CD4-positive, alpha-beta T cell treated with Interleukin-15 for 1 hour (primary cell): ENCODE results near the gene JPH2.
A peak's percentile ranks its signal among the peaks of the same experiment; 100 is the strongest.

ENCODE experiments used
- DNase-seq: peaks from one replicate; pipeline ENCODE4 v3.0.0-alpha.2; 2020

JPH2 gene

DNA sequence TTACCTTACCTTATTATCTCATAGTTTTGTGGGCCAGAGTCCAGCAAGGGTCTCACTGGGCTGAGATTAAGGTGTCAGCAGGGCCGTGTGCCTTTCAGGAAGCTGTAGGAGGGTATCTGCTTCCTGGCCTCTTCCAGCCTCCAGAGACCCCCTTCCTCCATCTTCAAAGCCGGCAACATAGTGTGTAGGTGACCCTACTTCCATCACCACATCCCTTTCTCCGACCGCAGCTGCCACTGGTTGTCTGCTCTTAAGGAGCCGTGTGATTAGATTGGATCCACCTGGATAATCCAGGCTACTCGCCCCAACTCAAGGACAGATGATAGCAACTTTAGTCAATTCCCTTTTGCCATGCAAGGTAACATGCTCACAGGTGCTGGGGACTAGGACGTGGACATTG lies 91.2 kb downstream of the JPH2 start:
- no peak for DNase-seq

DNA sequence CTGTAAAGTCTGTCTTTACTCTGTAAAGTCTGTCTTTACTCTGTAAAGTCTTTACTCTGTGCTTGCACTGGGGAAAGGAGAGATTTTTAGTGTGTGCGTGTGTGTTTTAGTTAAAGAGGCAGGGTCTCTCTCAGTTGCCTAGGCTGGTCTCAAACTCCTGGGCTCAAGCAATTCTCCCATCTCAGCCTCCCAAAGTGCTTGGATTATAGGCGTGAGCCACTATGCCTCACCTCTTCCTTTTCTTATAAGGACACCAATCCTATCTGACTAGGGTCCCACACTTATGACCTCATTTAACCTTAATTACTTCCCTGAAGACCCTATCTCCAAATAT lies 93.8 kb downstream of the JPH2 start:
- DNase-seq = no peak

DNA sequence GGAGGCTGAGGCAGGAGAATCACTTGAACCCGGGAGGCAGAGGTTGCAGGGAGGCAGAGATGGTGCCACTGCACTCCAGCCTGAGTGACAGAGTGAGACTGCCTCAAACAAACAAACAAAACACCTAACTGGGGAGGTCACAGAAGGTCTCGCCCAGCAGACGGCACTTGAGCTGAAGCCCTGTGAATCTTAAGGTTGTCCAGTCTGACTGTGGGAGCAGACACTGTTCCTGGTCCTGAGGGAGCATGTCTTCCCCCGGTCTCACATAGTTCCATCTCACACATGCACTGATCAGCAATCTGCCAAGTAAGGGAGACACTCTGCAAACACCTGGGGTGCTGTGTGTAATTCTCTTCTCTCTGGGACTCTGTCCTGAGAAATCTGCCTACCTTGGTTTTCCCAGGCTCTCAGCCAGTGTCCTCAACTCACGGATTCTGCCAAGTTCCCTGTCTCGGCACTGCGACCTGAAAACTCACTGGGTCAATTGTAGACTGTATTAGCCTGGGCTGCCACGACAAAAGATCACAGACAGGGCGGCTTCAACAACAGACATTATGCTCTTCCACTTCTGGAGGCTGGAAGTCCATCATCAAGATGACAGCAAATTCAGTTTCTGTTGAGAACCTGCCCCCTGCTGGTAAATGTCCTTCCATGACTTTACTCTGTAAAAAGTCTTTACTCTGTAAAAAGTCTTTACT lies 94.3 kb downstream of the JPH2 start:
- DNase-seq = no peak

DNA sequence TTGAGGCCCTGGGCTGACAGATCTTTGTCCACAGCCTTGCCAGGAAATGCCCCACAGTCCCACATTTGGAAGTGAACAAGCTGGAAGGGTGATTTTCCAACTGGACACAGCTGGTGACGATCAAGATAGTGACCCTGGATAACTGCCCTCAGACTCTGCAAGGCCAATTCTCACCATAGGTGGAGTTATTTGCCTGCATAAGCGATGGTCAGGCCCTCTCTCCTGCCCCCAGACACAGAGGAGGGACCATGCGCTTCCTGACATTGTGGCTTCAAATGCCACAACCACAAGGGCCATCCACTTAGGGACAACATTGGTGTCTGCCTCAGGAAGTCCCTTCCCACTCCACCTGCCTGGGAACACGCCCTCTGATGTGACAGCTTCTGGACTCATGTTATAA lies 96.0 kb downstream of the JPH2 start:
- no peak for DNase-seq

DNA sequence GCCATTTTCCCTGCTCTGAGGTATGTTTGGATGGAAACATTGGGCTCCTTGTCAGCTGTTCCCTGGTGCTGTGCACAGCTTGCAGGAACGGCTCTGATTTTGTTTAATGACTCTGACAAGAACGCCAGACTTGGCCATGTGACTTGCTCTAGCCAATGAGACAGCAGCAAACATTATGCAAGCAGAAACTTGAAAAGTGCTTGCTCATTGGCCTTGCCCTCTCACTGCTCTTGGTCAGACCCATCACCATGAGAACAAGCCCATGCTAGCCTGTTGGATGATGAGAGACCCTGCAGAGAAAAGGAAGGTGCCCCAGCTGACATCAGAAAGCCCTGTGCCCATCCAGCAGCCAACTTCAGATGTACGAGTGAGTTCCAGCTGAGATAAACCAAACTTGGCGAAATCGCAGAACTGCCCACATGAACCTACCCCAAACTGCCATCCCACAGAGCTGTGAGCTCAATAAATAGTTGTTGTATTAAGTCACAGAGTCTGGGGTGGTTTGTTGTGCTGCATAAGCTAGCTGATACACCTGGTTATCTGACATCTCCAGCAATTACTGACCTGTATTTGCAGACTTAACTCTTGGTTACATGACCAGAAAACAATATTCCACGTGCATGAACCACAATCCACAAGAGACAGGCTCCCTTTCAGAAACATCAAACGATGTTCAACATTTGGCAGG lies 96.9 kb downstream of the JPH2 start:
- peak; percentile 40 for DNase-seq

DNA sequence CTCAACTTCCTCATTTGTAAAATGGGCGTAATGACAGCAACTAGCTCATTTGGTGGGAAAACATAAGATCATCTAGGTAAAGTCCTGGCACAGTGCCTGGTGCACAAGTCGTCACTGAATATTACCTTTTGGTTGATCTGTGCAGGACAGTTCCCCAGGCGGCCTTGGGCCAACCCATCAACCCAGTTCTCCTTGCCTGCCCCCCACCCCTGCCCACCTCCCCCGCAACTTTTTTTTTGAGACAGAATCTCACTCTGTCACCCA lies 99.2 kb downstream of the JPH2 start:
- DNase-seq = no peak

DNA sequence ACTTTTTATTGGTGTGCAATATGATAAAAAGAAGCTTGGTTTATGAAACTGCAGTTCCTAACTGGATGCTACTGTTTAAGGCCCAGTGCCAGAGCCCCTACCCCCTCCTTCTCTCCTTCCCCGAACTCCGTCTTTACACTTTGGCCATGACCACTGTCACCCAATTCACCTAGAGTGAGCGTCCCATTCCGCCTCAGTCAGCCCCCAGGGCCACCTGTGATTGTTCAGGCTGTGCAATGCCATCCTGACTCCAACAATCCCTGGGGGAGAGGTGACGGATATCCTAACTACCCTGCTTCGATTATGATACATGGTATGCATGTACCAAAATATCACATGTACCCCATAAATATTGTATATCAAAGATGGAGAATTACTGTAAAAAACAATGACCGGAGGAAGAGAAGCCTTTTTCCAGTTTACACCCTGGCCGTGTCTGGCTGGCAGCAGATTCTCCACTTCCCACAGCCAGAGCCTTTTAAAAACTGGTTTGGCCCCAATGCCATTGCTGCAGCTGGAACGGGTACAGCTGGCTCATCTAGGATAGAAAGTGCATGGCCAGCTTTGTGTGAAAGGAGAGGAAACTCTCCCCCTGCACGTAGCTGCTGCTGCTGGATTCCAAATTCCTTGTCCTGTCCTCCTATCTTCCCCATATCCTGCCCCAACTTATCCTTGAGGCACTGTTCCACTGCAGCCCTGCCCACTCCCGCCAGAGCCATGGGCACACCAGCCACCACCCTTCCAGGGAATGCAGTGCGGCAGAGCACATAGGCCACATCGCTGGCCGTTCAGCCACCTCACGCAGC lies 99.7 kb downstream of the JPH2 start:
- DNase-seq = no peak

DNA sequence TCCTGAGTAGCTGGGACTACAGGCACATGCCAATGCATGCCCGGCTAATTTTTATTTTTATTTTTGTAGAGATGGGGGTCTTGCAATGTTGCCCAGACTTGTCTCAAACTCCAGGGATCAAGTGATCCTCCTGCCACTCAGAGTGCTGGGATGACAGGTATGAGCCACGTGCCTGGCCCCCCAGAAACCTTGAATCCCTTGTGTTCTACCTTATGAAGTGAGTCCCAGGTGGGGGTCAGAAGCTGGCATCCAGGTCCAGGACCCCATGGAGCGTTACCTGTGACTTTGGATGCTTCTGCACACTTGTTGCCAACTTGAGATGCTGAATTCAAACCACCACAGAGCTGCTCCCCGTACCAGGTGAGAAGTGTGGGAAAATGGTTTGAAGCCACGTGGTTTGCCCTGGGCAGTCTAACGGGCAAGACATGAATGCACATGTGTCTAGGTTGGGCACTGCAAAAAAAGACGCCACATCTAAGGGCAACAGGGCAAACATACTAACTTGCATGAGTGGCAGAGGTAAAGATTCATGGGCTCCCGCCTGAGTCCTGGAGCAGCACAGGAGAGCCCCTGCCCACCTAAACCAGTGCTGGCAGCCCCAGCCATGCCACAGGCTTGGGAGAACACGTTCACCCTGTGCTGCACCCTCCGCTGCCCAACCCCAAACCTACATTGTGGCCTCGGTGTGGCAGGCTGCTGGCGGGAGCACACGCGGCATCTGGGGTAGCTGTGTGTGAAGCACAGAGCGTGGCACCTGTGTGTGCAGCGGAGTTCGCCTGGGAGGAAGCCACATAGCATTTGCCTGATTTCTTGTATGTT lies 101.2 kb downstream of the JPH2 start:
- DNase-seq = no peak

DNA sequence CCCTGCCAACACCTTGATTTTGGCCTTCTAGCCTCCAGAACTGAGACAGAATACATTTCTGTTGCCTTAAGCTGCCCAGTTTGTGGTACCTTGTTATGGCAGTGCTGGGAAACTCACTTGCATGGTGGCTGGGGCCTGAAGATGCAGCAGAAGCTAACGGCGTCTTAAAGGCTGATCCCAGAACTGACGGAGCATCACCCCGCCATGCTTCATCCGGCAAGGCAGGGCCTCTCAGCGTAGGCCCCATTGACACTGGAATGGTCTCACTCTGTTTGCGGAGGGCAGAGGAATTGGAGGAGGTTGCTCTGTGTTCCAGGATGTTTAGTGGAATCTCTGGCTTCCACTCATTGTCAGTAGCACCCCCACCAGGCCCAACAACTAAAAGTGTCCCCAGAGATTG lies 102.1 kb downstream of the JPH2 start:
- DNase-seq = no peak

DNA sequence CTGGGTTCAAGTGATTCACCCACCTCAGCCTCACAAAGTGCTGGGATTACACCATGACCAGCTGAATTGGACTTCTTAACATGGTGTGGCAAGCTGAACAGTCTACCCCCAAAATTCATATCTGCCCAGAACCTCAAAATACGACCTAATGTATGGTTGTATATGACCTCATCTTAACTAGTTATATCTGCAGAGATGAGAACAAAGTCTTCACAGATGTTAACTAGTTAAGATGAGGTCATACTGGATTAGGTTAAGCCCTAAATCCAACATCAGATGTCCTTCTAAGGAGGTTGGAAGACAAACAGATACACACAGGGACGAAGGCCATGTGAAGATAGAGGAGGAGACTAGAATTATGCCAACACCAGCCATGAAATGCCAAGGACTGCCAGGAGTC lies 102.5 kb downstream of the JPH2 start:
- DNase-seq = no peak

DNA sequence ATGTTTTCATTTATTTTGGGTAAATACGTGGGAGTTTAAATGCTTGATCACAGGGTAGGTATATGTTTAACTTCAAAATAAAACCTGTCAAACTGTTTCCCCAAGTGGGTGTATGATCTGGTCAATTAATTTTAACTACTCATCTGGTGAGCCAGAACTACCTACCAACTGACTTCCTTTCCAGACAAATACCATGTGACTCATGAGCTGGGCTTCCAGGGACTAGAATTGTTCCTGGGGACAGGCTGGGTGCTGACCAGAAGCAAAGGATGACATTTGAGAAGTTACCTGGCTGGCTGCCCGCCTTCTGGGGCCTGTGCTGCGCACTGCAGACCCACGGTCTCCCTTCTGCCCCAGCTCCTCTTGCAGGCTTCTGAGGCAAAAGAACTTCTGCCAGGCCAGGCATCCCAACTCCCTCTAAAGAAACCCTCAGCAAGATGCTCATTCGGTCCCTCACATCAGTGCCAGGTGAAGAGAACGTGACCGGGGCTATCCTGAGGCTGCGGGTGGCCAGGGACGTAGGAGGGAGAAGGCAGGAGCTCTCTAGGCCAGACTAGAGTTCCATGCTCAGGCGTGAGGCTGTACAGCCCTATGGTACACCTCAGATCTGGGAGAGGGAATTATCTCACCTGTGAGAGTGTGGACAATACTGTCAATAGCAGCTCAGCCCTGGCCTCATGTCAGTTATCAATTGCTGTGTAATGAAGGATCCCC lies 103.6 kb downstream of the JPH2 start:
- no peak for DNase-seq

DNA sequence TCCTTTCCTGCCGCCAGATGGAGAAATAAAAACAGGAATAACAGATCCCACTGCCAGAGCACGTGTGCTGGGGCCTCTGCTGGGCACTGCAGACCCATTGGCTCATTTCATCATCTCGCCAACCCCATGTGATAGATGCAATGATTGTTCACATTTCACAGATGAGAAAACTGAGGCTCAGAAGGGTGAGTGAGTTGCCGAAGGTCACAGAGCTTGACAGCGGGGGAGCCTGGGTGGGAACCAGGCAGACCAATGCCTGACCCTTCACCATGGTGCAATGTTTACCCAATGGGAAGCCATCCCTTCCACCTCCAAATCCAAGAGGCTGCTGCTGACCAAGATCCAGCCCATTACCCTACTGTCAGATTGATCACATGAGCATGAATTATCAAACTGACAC lies 105.1 kb downstream of the JPH2 start:
- DNase-seq = no peak

DNA sequence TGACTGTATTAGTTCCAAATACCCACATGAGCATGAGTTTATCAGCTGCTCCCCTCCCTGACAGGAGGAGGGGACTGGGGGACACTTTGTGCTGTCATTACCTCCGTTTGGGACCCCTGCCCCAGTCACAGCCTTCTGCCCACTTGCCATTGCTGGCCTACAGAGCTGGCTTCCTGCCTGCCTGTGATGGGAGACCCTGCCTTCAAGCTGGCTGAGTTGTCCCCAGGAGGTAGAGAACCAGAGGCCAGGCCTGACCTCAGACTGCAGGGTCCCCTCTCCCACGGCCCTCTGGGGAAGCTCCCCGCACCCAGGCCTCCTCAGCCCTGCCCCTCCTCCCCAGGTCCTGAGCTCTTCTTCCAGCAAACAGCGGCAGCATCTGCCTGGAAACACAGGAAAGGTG lies 105.5 kb downstream of the JPH2 start:
- no peak for DNase-seq

DNA sequence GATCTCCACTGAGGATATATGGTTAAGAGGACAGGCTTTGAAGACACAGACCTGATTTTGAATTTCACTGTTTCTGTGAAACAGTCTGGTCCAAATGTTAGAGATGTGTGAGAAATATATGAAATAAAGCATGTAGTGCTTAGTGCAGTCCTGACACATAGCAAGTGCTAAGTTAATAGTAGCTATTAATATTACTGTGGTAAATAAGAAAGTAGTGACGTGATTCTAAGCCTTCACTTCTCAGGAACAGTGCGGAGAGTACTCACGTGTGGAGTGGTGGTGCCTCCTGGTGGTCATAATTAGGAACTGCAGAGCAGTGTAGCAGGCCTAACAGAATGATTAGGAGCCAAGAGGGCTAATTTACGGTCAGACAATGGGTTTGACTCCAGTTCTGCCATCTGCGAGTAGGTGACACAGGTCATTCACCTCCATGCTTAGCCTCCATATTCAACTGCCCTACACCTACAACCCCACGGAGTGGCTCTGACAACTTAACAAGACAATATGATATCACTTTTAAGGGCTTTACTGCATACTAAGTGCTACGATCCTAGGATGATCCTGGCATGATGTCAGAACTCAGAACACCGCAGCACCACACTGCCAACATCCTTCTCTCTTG lies 106.2 kb downstream of the JPH2 start:
- peak; percentile 78 for DNase-seq

DNA sequence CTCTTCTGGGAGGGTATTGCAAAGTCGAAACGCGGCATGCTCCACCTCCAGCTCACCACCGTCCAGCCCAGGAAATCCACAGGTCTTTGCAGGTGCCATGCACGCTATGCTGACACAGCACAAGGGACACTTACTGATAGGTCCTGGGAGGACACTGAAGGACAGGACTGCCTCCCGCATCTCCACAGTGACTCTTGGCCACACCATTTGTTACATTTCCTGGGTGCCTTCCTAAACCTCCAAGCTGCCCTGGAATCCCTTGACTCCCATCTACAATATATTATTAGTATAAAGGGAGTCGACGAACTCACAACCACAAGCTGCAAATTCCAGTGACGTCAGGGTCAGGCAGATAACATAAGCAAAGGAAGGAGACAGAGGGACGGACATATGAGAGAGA lies 106.9 kb downstream of the JPH2 start:
- DNase-seq = no peak

DNA sequence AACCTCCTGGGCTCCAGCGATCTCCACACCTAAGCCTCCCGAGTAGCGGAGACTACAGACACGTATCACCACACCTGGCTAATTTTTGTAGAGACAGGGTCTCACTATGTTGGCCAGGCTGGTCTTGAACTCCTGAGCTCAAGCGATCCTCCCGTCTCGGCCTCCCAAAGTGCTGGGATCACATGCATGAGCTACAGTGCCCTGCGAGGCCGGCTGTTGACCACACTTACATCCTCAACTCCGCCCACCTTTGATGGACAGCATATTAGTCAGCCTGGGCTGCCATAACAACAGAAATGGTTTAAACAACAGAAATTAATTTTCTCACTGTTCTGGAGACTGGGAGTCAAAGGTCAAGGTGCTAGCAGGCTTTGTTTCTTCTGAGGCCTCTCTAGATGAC lies 107.7 kb downstream of the JPH2 start:
- DNase-seq = no peak

DNA sequence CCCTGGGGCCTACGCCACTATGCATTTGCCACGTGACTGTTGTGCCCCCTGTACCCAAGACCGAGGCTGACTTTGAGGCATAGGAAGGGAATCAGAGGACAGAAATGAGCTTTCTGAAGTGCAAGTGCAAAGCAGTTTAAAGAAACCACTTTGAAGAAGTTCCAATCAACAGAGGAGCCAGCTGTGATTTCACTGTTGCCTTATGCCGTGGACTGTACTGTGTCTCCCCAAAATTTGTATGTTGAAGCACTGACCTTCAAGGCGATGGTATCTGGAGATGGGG lies 111.1 kb downstream of the JPH2 start:
- no peak for DNase-seq

DNA sequence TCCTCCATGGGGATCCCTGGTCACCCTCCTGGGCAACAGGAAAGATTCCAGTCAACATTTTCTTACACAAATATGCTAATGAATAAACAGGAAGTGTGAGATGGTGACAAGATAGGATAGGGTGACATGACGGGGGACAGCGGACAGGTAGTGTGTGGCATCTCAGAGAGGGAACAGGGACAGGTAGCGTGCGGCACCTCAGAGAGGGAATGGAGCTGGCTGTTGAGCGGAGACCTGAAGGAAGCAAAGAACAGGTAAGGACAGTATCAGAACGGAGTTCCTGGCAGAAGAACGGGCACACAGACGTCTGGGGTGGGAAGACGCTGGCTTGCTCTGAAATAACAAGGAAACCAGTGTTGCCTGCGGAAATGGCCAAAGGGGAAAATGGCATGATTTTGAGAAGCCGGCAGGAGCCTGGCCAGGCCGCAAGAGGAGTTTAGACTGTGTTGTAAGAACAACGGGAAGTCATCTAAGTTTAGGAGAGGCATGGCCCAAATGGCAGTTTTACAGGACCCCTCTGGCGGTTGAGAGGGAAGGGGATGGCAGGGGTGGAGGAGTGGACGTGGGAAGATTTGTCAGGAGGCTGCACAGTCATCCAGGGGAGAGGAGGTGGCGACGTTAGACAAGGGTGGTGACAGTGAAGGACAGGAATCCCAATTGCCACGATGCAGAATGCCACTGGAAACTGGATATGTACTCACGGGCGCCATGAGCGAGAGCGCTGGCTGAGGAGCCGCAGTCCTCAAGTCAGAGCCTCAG lies 111.6 kb downstream of the JPH2 start:
- DNase-seq = peak; percentile 26

DNA sequence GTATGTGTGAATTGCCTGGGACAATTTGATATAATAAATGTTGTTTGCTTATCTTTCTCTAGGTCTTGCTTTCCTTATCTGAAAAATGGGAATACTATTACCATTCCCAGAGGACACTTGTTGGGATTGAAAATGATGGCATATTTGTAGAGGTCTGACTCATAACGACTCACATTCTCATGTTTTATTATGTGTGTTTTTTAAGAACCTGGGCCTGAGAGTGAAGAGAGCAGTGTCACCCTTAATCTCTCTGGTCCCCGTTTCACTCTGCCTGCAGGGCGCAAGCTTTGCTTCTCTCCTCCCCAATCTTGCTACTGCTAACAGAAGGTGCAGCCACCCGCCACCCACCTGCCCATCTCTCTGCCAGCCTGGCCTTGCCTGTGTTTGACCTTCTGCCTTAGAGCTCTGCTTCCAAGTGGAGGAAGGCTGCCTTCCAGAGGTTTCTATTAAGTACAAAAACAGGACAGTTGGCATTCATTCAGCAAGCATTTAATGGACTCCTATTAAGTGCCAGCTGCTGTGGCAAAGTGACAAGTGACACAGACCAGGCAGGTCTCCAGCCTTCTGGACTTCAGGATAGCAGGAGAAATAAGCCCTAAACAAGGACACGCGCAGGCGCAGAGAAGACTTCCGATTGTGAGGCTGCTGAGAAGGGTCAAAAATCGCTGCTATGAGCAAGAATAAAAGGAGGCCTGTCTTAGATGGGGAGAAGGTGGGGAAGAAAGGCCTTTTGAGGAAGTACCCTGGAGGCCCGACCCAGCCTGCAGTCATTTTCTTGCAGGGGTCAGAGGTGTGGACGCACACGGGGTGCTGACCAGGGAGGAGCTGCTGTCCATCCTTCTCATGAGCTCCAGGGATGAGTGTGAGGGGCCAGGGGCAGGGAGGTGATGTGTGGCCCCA lies 112.5 kb downstream of the JPH2 start:
- DNase-seq = no peak

DNA sequence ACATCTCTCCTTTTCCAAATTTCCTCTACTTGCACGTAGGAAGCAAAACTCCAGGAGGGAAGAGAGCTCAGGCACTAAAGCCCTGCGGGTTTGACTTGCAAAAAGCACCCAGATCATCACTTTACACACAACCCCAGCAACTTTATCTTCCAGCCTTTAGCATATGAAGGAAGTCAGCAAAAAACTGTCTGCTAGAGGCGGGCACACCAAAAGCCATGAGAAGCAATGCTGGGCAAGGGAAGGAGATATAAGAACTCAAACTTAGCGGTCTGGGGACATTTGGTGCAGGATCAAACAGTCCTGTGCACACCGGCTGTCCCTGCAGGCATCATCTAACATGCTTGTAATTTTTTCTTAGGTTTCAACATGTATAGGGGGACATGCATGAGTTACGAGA lies 113.3 kb downstream of the JPH2 start:
- no peak for DNase-seq
